Loucy (cell line): ENCODE results near the gene ZBED4.

ENCODE experiments used
- H2AFZ ChIP-seq: fragments of 200-600 bp; sonication (generic); 2 replicates; pipeline ENCODE4 v1.6.0; 2016; ENCODE audit warnings: antibody characterized with exemption, mild to moderate bottlenecking, low read length, moderate library complexity
- H3F3A ChIP-seq: fragments of 200-600 bp; 2 replicates; pipeline ENCODE4 v1.6.0; 2016; ENCODE audit warnings: antibody characterized with exemption, low read depth, mild to moderate bottlenecking
- H3K27me3 ChIP-seq: fragments of 200-600 bp; sonication (generic); 2 replicates; pipeline ENCODE4 v1.6.1; 2014; ENCODE audit warnings: low read length, mild to moderate bottlenecking; ENCODE audit not compliant: insufficient read depth, poor library complexity, severe bottlenecking
- H3K36me3 ChIP-seq: fragments of 200-600 bp; sonication (generic); 2 replicates; pipeline ENCODE4 v1.6.1; 2016; ENCODE audit warnings: low read length; ENCODE audit not compliant: insufficient read depth
- H3K4me1 ChIP-seq: fragments of 200-600 bp; sonication (generic); 2 replicates; pipeline ENCODE4 v1.5.1; 2014; ENCODE audit warnings: low read length, mild to moderate bottlenecking; ENCODE audit not compliant: insufficient read depth, poor library complexity, severe bottlenecking
- H3K4me2 ChIP-seq: fragments of 200-600 bp; sonication (generic); 2 replicates; pipeline ENCODE4 v1.6.0; 2014; ENCODE audit warnings: antibody characterized with exemption, low read length, low read depth, mild to moderate bottlenecking; ENCODE audit not compliant: poor library complexity, severe bottlenecking
- H3K4me3 ChIP-seq: fragments of 200-600 bp; sonication (generic); 2 replicates; pipeline ENCODE4 v1.5.1; 2014; ENCODE audit warnings: low read length, mild to moderate bottlenecking, mixed read lengths; ENCODE audit not compliant: poor library complexity, severe bottlenecking
- H3K79me2 ChIP-seq: fragments of 200-600 bp; sonication (generic); 2 replicates; pipeline ENCODE4 v1.6.1; 2014; ENCODE audit warnings: low read length; ENCODE audit not compliant: insufficient read depth
- H3K9ac ChIP-seq: fragments of 200-600 bp; sonication (generic); 2 replicates; pipeline ENCODE4 v1.6.0; 2014; ENCODE audit warnings: mild to moderate bottlenecking, low read depth, low read length, moderate library complexity; ENCODE audit not compliant: poor library complexity, severe bottlenecking
- H3K9me2 ChIP-seq: fragments of 200-600 bp; sonication (generic); replicated peaks from 2 replicates; pipeline ENCODE4 v1.6.1; 2016; ENCODE audit warnings: low read depth, low read length, mixed read lengths
- H3K9me3 ChIP-seq: fragments of 200-600 bp; sonication (generic); 2 replicates; pipeline ENCODE4 v1.6.1; 2014; ENCODE audit warnings: mild to moderate bottlenecking, antibody characterized with exemption, low read length, low read depth; ENCODE audit not compliant: insufficient read depth
- H4K20me1 ChIP-seq: fragments of 200-600 bp; sonication (generic); 2 replicates; pipeline ENCODE4 v1.6.0; 2014; ENCODE audit warnings: antibody characterized with exemption, low read length, mild to moderate bottlenecking; ENCODE audit not compliant: insufficient read depth, poor library complexity, severe bottlenecking
- CTCF ChIP-seq: fragments of 200-600 bp; sonication (generic); conservative IDR thresholded peaks from 2 replicates; pipeline ENCODE4 v1.5.1; 2014; ENCODE audit warnings: mild to moderate bottlenecking, antibody characterized with exemption, low read length
- EZH2phosphoT487 ChIP-seq: fragments of 200-600 bp; IDR thresholded peaks from 2 replicates; pipeline ENCODE4 v1.6.1; 2018; ENCODE audit warnings: antibody characterized with exemption, mild to moderate bottlenecking, moderate library complexity, borderline replicate concordance

The ZBED4 gene

GRCh38 chr22:49929211-49929979 is 75.8 kb downstream of the ZBED4 start:
- H3K79me2 ChIP-seq, result no peaks in the 10 kb centered on the region
- peak overlapping the region; percentile 41 for H3K4me2 ChIP-seq
- no peaks in the 10 kb centered on the region for H3K27me3 ChIP-seq
- H3K9me2 ChIP-seq, result no peaks in the 10 kb centered on the region
- H3K4me3 ChIP-seq, result peak overlapping the region; percentile 16
- H3K4me1 ChIP-seq, result peaks cover 39% of the 10 kb centered on the region
- no peak overlapping the region for H3K9ac ChIP-seq
- TF ChIP-seq EZH2phosphoT487, result no peak
- peak; percentile 64 for TF ChIP-seq CTCF
- H3K9me3 ChIP-seq, result no peaks in the 10 kb centered on the region
- H4K20me1 ChIP-seq, result no peaks in the 10 kb centered on the region
- H3F3A ChIP-seq, result peaks cover 10% of the 10 kb centered on the region; the same call in 1 of the 2 replicates
- H2AFZ ChIP-seq, result peak overlapping the region; percentile 68; the same call in 1 of the 2 replicates
- no peaks in the 10 kb centered on the region for H3K36me3 ChIP-seq

- H3K36me3 ChIP-seq, result no peaks in the 10 kb centered on the region
- H3K9ac ChIP-seq, result no peak overlapping the region
- no peaks in the 10 kb centered on the region for H3K9me2 ChIP-seq
- peak overlapping the region; percentile 41 for H3K4me2 ChIP-seq
- no peaks in the 10 kb centered on the region for H3K27me3 ChIP-seq
- H3K4me3 ChIP-seq, result no peak overlapping the region
- H3K9me3 ChIP-seq, result no peaks in the 10 kb centered on the region
- peaks cover 10% of the 10 kb centered on the region; the same call in 1 of the 2 replicates for H3F3A ChIP-seq
- peaks cover 45% of the 10 kb centered on the region for H3K4me1 ChIP-seq
- peak overlapping the region; percentile 68; the same call in 1 of the 2 replicates for H2AFZ ChIP-seq
- no peaks in the 10 kb centered on the region for H3K79me2 ChIP-seq
- no peaks in the 10 kb centered on the region for H4K20me1 ChIP-seq
- TF ChIP-seq CTCF (no peak), EZH2phosphoT487 (no peak)
Observed at GRCh38 chr22:49929994-49930575, 76.4 kb downstream of the ZBED4 start.

DNA sequence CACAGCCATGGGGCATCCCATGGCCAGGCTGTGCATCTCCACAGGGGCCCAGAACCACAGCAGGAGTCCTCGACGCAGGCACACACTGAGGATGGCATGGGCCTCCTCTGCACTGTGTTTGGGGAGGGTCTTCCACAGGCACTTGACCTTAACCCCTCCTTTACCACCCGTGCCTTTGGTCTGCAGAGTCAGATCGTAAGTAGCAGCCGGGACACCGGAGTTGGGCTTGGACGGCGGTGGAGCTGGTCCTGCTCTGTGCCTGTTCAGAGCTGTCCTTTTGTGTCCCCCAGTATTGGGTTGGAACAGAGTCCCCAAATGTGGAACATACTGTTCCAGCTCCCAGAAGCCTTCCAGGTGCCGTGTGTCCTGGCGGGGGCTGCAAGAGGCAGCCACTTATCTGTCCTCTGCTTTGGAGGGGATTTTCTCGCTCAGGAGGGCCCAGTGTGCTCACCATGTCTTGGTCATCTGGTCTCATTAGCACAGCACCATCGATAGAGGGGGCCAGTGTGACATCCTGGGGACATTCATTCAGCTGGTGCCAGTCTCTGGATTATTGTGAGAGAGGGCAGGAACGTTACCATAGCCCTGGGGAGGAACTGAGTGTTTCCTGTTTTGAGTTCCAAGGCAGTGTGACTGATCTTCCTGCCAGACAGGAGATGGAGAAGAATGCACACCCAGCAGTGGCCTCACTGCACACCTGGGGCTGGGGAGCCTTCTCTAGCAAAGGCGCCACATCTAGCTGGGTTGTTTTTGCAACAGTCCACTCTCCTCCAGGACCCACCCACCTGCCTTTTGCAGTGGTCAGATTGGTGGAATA is 77.2 kb downstream of the ZBED4 start:
- peak; percentile 85 for TF ChIP-seq CTCF
- TF ChIP-seq EZH2phosphoT487, result no peak
- peak overlapping the region; percentile 64 for H3K4me2 ChIP-seq
- no peaks in the 10 kb centered on the region for H3K9me2 ChIP-seq
- H3K79me2 ChIP-seq, result no peaks in the 10 kb centered on the region
- no peaks in the 10 kb centered on the region for H3K36me3 ChIP-seq
- peaks cover 40% of the 10 kb centered on the region for H3K4me1 ChIP-seq
- peak overlapping the region; percentile 1 for H3K4me3 ChIP-seq
- peaks cover 10% of the 10 kb centered on the region; the same call in 1 of the 2 replicates for H3F3A ChIP-seq
- no peaks in the 10 kb centered on the region for H3K27me3 ChIP-seq
- no peaks in the 10 kb centered on the region for H4K20me1 ChIP-seq
- H3K9me3 ChIP-seq, result no peaks in the 10 kb centered on the region
- no peak overlapping the region for H2AFZ ChIP-seq
- peak overlapping the region; percentile 43 for H3K9ac ChIP-seq
